DOHH2 (cell line): ENCODE results near the gene C16orf89.

Experiments used
- H3F3A ChIP-seq: fragments of 200-600 bp; sonication (generic), shearing (Covaris generic); 2 replicates; pipeline ENCODE4 v1.6.0; 2016; ENCODE audit warnings: antibody characterized with exemption, mild to moderate bottlenecking; ENCODE audit not compliant: control insufficient read depth, insufficient read depth
- H3K27ac ChIP-seq: fragments of 200-600 bp; sonication (generic); 2 replicates; pipeline ENCODE4 v1.5.1; 2014; ENCODE audit warnings: low read depth, mild to moderate bottlenecking, low read length, moderate library complexity
- H3K27me3 ChIP-seq: fragments of 200-600 bp; sonication (generic); 2 replicates; pipeline ENCODE4 v1.6.1; 2014; ENCODE audit warnings: mild to moderate bottlenecking, low read length, mixed read lengths; ENCODE audit not compliant: control insufficient read depth
- H3K36me3 ChIP-seq: fragments of 200-600 bp; sonication (generic); 2 replicates; pipeline ENCODE4 v1.6.1; 2014; ENCODE audit warnings: mild to moderate bottlenecking, low read length, moderate library complexity, mixed read lengths; ENCODE audit not compliant: control insufficient read depth
- H3K4me1 ChIP-seq: fragments of 200-600 bp; sonication (generic); 2 replicates; pipeline ENCODE4 v1.6.1; 2014; ENCODE audit warnings: mild to moderate bottlenecking, low read length, mixed read lengths; ENCODE audit not compliant: control insufficient read depth
- H3K4me2 ChIP-seq: fragments of 200-600 bp; sonication (generic); 2 replicates; pipeline ENCODE4 v1.6.0; 2014; ENCODE audit warnings: mild to moderate bottlenecking, low read length, moderate library complexity
- H3K4me3 ChIP-seq: fragments of 200-600 bp; sonication (generic); 2 replicates; pipeline ENCODE4 v1.5.1; 2014; ENCODE audit warnings: mild to moderate bottlenecking, low read length, mixed read lengths
- H3K79me2 ChIP-seq: fragments of 200-600 bp; sonication (generic); 2 replicates; pipeline ENCODE4 v1.6.1; 2014; ENCODE audit warnings: mild to moderate bottlenecking, low read length, mixed read lengths; ENCODE audit not compliant: control insufficient read depth
- H3K9me2 ChIP-seq: fragments of 200-600 bp; sonication (generic); replicated peaks from 2 replicates; pipeline ENCODE4 v1.6.1; 2014; ENCODE audit warnings: mild to moderate bottlenecking, low read length, mixed read lengths; ENCODE audit not compliant: control insufficient read depth
- H3K9me3 ChIP-seq: fragments of 200-600 bp; sonication (generic); 2 replicates; pipeline ENCODE4 v1.6.1; 2014; ENCODE audit warnings: antibody characterized with exemption, low read length, mixed read lengths; ENCODE audit not compliant: control insufficient read depth, insufficient read depth
- H4K20me1 ChIP-seq: fragments of 200-600 bp; sonication (generic); 2 replicates; pipeline ENCODE4 v1.6.0; 2014; ENCODE audit warnings: low read depth, mild to moderate bottlenecking, antibody characterized with exemption, low read length, moderate library complexity; ENCODE audit not compliant: control insufficient read depth, insufficient read depth
- EZH2phosphoT487 ChIP-seq: fragments of 200-600 bp; sonication (generic); IDR thresholded peaks from 2 replicates; pipeline ENCODE4 v1.6.1; 2017; ENCODE audit warnings: borderline replicate concordance, mild to moderate bottlenecking, antibody characterized with exemption, low read length, moderate library complexity, mixed read lengths
- TF ChIP-seq, protein P1 (sequence below): fragments of 200-600 bp; sonication (generic); IDR thresholded peaks from one replicate; pipeline ENCODE4 v1.5.1; 2014; ENCODE audit warnings: antibody characterized with exemption, mild to moderate bottlenecking, low read depth, low read length; ENCODE audit not compliant: poor library complexity, severe bottlenecking

The C16orf89 gene

DNA sequence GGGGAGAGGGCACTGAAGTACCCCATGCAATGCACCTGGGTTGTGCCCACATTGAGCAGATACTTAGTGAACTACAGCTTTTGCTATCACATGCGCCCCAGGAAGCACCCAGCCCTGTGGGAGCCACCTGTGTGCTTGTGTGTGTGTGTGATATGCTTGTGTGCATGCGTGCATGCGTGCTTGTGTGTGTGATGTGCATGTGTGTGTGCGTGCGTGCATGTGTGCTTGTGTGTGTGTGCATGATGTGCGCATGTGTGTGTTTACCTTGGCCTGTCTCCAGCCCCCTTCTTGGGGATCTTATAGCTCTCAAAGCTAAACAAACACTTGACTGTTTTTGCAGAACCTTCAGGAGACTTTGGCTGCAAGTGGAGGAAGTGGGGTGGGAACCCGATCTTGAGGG, 841 bp downstream of the C16orf89 start:
- Histone ChIP-seq H3K9me2 (no peaks in the 10 kb centered on the region), H3K4me1 (no peaks in the 10 kb centered on the region), H3K4me3 (no peak overlapping the region), H4K20me1 (no peaks in the 10 kb centered on the region), H3K4me2 (no peak overlapping the region), H3K27me3 (peaks cover 11% of the 10 kb centered on the region; the same call in 1 of the 2 replicates), H3K36me3 (no peaks in the 10 kb centered on the region), H3K79me2 (no peaks in the 10 kb centered on the region), H3K27ac (no peak overlapping the region), H3F3A (no peaks in the 10 kb centered on the region), H3K9me3 (no peaks in the 10 kb centered on the region)
- no peak for TF ChIP-seq EZH2phosphoT487
- TF ChIP-seq, protein P1, sequence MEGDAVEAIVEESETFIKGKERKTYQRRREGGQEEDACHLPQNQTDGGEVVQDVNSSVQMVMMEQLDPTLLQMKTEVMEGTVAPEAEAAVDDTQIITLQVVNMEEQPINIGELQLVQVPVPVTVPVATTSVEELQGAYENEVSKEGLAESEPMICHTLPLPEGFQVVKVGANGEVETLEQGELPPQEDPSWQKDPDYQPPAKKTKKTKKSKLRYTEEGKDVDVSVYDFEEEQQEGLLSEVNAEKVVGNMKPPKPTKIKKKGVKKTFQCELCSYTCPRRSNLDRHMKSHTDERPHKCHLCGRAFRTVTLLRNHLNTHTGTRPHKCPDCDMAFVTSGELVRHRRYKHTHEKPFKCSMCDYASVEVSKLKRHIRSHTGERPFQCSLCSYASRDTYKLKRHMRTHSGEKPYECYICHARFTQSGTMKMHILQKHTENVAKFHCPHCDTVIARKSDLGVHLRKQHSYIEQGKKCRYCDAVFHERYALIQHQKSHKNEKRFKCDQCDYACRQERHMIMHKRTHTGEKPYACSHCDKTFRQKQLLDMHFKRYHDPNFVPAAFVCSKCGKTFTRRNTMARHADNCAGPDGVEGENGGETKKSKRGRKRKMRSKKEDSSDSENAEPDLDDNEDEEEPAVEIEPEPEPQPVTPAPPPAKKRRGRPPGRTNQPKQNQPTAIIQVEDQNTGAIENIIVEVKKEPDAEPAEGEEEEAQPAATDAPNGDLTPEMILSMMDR, result no peak

DNA sequence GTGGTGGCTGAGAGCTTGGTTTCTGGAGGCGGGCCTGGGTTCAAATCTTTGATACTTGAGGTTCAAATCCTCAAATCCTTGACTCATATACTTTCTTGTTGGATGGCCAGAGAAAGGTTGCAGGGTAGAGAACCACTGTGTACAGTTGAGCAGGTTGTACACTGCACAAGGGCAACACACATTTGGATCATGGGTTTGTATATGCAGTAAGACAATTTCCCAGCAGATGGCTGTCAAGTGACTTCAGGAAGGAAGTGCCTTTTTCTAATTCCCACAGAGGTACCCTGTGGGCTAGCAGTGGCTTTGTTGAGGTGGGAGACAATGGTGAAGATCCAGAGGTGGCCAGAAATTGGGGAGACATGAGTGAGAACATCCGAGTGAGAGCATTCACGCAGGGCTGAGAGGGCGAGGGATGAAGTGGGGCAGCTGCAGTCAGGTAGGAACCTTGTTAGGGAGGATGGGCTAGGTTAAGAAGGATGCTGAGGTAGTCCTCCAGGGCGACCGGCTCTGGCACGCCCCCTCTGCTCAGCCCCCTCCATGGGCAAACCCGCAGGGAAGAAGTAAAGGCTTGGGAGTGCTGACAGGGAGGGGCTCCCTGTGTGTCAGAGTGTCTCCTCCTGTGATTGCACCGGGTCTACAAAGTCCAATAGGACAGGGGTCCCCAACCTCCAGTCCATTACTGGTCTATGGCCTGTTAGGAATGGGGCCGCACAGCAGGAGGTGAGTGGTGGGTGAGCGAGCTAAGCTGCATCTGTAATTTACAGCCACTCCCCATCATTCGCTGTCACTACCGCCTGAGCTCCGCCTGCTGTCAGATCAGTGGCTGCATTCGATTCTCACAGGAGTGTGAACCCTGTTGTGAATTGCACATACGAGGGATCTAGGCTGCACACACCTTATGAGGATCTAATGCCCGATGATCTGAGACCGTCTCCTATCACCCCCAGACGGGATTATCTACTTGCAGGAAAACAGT, 2.7 kb downstream of the C16orf89 start:
- Histone ChIP-seq H3F3A (no peaks in the 10 kb centered on the region), H4K20me1 (no peaks in the 10 kb centered on the region), H3K27ac (no peak overlapping the region), H3K9me3 (no peaks in the 10 kb centered on the region), H3K4me1 (no peaks in the 10 kb centered on the region), H3K79me2 (no peaks in the 10 kb centered on the region), H3K4me3 (no peak overlapping the region), H3K27me3 (peaks cover 10% of the 10 kb centered on the region; the same call in 1 of the 2 replicates), H3K36me3 (no peaks in the 10 kb centered on the region), H3K4me2 (no peak overlapping the region), H3K9me2 (no peaks in the 10 kb centered on the region)
- TF ChIP-seq, protein P1, result peak; percentile 19
- TF ChIP-seq EZH2phosphoT487, result no peak

DNA sequence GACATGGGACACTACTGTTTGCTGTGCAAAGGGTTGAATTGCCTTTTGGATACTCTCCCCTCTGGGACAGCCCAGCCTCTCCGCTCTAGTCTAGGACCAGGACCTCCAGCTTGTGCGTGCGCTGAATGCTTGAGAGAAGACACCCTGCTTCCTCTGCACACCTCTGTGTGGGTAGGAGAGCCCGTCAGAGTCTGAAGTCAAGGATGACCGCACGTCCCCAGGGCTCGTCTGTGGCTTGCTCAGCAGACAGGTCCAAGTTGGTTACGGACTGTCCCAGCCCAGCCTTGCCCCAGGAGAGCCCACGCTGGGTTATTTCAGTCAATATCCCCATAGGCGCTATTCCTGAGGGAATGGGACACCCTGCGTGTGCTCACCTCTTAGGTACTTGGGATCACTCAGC, 3.7 kb downstream of the C16orf89 start:
- Histone ChIP-seq H3K27ac (no peak overlapping the region), H3K9me3 (no peaks in the 10 kb centered on the region), H3K27me3 (peaks cover 5% of the 10 kb centered on the region; the same call in 1 of the 2 replicates), H3K9me2 (no peaks in the 10 kb centered on the region), H3K4me1 (no peaks in the 10 kb centered on the region), H3K36me3 (no peaks in the 10 kb centered on the region), H3F3A (no peaks in the 10 kb centered on the region), H4K20me1 (no peaks in the 10 kb centered on the region), H3K79me2 (no peaks in the 10 kb centered on the region), H3K4me3 (no peak overlapping the region), H3K4me2 (no peak overlapping the region)
- no peak for TF ChIP-seq EZH2phosphoT487
- TF ChIP-seq, protein P1, result no peak
